GM12878 (cell line): ENCODE results near the gene MBLAC2. TPM values are rescaled to one million over a fixed set of nuclear protein-coding genes. Genes with fewer than 3 reads are reported as not detected.

Experiments used
- BCL11A ChIP-seq: IDR thresholded peaks from 2 replicates; pipeline ENCODE4 v1.6.1; 2011; ENCODE audit warnings: low read depth, low read length
- HCFC1 ChIP-seq: fragments of 150-350 bp; IDR thresholded peaks from 2 replicates; pipeline ENCODE4 v1.6.1; 2014; ENCODE audit warnings: low read length
- KAT2A ChIP-seq: conservative IDR thresholded peaks from 2 replicates; pipeline ENCODE4 v1.6.1; 2011; ENCODE audit warnings: low read depth, low read length; ENCODE audit not compliant: control insufficient read depth
- NRF1 ChIP-seq: conservative IDR thresholded peaks from 2 replicates; pipeline ENCODE4 v1.6.1; 2011; ENCODE audit warnings: mild to moderate bottlenecking, low read depth, low read length, improper control_type of control experiment
- PKNOX1 ChIP-seq: fragments of 450-650 bp; IDR thresholded peaks from 2 replicates; pipeline ENCODE4 v1.6.1; 2016; ENCODE audit warnings: mild to moderate bottlenecking
- RELA ChIP-seq: fragments of 450-650 bp; IDR thresholded peaks from 2 replicates; pipeline ENCODE4 v1.8.0; 2014; ENCODE audit warnings: borderline replicate concordance; ENCODE audit not compliant: partially characterized antibody
- ZNF217 ChIP-seq: fragments of 450-650 bp; IDR thresholded peaks from 2 replicates; pipeline ENCODE4 v1.6.1; 2017; ENCODE audit warnings: antibody characterized with exemption, mild to moderate bottlenecking
- ZSCAN29 ChIP-seq: fragments of 450-650 bp; IDR thresholded peaks from 2 replicates; pipeline ENCODE4 v1.6.1; 2017; ENCODE audit warnings: mild to moderate bottlenecking, moderate library complexity
- polyA plus RNA-seq, 11 experiments: library from polyadenylated mRNA; depleted of rRNA in 4 of 11; unstranded in 6 of 11; stranded (reverse) in 5 of 11; fragments of >200 nt; fragmentation: Nextera tagmentation in 4 of 11; fragmentation: Illumina TruSeq in 1 of 11; extraction: Ambion mirVana in 4 of 11; extraction: Trizol in 1 of 11; gene quantifications; 1 replicate in 1 of 11; 2 replicates in 10 of 11; pipeline versions ENCODE4 v1.2.1 to v1.2.3, GENCODE V29; 2011 to 2016; ENCODE audit warnings: inconsistent platforms in 2 of 11, missing spikeins in 2 of 11, low read depth in 1 of 11
- total RNA-seq, 4 experiments: library from RNA; depleted of rRNA in 3 of 4; stranded (reverse); fragments of >200 nt in 3 of 4; fragmentation: Illumina TruSeq in 1 of 4; extraction: Trizol in 1 of 4; gene quantifications; 2 replicates each; pipeline versions ENCODE4 v1.2.1 to v1.2.3, GENCODE V29; 2013 to 2021
- TF ChIP-seq, protein P1 (sequence below): fragments of 450-650 bp; IDR thresholded peaks from 2 replicates; pipeline ENCODE4 v1.6.1; 2016; ENCODE audit warnings: mild to moderate bottlenecking, moderate library complexity, borderline replicate concordance
- TF ChIP-seq, protein P2 (sequence below): fragments of 450-650 bp; IDR thresholded peaks from 2 replicates; pipeline ENCODE4 v1.6.1; 2018; ENCODE audit warnings: mild to moderate bottlenecking, low read depth, moderate library complexity; ENCODE audit not compliant: partially characterized antibody
- TF ChIP-seq, protein P3 (sequence below): fragments of 450-650 bp; IDR thresholded peaks from 2 replicates; pipeline ENCODE4 v1.6.1; 2017; ENCODE audit warnings: mild to moderate bottlenecking, moderate library complexity

Gene MBLAC2
- total and polyA plus RNA-seq, 10 of the 15 experiments (the other 5 are each of a cell fraction or from before 2014, with no cell fraction given), result 2.0 to 10.5 (median 7.1) TPM

DNA sequence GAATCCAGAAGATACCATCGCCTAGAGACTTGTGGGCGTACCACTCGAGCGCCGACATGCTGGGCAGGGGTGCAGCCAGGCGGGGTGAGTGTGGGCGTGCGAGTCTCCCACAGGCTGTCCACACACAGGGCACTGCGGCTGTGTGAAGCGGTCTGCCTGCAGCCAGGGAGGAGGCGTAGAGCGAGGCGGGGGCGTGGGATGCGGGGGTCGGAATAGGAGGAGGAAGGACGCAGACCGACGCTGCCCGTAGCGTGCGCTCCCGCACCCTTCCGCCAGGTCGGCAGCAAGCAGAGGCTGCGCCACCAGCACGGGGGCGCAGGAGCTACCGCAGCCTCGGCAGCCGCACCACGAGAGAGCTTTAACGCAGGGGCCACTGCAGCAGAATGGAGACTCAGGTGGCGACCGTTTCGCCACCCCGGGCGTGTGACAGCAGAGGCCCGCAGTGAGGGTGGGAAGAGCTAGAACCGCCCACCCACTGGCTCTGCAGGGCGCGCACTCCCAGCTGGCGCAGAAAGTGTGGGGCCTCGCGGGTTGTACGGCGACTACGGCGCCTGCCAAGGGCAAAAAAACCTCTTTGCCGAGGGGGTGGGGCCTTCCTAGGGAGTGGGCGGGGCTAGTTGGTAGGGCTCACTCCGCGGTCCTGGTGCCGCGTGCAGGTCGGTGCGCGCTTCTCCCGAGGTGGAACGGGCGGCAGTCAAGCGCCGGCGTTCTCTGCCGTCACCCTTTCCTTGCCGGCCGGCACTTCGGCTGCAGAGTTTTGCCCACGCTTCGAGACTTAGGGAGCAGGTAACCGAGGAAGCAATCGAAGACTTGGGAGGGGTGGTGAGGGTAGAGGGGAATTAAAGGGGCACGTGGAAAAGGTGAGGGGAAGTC lies at the start of gene MBLAC2, which contains the start of gene POLR3G (continued):
- no peak for TF ChIP-seq KAT2A
- peak; percentile 42; the same call in 1 of the 2 replicates for TF ChIP-seq HCFC1
- TF ChIP-seq, protein P1, sequence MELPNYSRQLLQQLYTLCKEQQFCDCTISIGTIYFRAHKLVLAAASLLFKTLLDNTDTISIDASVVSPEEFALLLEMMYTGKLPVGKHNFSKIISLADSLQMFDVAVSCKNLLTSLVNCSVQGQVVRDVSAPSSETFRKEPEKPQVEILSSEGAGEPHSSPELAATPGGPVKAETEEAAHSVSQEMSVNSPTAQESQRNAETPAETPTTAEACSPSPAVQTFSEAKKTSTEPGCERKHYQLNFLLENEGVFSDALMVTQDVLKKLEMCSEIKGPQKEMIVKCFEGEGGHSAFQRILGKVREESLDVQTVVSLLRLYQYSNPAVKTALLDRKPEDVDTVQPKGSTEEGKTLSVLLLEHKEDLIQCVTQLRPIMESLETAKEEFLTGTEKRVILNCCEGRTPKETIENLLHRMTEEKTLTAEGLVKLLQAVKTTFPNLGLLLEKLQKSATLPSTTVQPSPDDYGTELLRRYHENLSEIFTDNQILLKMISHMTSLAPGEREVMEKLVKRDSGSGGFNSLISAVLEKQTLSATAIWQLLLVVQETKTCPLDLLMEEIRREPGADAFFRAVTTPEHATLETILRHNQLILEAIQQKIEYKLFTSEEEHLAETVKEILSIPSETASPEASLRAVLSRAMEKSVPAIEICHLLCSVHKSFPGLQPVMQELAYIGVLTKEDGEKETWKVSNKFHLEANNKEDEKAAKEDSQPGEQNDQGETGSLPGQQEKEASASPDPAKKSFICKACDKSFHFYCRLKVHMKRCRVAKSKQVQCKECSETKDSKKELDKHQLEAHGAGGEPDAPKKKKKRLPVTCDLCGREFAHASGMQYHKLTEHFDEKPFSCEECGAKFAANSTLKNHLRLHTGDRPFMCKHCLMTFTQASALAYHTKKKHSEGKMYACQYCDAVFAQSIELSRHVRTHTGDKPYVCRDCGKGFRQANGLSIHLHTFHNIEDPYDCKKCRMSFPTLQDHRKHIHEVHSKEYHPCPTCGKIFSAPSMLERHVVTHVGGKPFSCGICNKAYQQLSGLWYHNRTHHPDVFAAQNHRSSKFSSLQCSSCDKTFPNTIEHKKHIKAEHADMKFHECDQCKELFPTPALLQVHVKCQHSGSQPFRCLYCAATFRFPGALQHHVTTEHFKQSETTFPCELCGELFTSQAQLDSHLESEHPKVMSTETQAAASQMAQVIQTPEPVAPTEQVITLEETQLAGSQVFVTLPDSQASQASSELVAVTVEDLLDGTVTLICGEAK, result 0 out of 2 replicates have a peak, but pooled peaks have one; percentile 36
- TF ChIP-seq PKNOX1, result no peak
- TF ChIP-seq, protein P2, sequence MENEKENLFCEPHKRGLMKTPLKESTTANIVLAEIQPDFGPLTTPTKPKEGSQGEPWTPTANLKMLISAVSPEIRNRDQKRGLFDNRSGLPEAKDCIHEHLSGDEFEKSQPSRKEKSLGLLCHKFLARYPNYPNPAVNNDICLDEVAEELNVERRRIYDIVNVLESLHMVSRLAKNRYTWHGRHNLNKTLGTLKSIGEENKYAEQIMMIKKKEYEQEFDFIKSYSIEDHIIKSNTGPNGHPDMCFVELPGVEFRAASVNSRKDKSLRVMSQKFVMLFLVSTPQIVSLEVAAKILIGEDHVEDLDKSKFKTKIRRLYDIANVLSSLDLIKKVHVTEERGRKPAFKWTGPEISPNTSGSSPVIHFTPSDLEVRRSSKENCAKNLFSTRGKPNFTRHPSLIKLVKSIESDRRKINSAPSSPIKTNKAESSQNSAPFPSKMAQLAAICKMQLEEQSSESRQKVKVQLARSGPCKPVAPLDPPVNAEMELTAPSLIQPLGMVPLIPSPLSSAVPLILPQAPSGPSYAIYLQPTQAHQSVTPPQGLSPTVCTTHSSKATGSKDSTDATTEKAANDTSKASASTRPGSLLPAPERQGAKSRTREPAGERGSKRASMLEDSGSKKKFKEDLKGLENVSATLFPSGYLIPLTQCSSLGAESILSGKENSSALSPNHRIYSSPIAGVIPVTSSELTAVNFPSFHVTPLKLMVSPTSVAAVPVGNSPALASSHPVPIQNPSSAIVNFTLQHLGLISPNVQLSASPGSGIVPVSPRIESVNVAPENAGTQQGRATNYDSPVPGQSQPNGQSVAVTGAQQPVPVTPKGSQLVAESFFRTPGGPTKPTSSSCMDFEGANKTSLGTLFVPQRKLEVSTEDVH, result no peak
- TF ChIP-seq, protein P3, sequence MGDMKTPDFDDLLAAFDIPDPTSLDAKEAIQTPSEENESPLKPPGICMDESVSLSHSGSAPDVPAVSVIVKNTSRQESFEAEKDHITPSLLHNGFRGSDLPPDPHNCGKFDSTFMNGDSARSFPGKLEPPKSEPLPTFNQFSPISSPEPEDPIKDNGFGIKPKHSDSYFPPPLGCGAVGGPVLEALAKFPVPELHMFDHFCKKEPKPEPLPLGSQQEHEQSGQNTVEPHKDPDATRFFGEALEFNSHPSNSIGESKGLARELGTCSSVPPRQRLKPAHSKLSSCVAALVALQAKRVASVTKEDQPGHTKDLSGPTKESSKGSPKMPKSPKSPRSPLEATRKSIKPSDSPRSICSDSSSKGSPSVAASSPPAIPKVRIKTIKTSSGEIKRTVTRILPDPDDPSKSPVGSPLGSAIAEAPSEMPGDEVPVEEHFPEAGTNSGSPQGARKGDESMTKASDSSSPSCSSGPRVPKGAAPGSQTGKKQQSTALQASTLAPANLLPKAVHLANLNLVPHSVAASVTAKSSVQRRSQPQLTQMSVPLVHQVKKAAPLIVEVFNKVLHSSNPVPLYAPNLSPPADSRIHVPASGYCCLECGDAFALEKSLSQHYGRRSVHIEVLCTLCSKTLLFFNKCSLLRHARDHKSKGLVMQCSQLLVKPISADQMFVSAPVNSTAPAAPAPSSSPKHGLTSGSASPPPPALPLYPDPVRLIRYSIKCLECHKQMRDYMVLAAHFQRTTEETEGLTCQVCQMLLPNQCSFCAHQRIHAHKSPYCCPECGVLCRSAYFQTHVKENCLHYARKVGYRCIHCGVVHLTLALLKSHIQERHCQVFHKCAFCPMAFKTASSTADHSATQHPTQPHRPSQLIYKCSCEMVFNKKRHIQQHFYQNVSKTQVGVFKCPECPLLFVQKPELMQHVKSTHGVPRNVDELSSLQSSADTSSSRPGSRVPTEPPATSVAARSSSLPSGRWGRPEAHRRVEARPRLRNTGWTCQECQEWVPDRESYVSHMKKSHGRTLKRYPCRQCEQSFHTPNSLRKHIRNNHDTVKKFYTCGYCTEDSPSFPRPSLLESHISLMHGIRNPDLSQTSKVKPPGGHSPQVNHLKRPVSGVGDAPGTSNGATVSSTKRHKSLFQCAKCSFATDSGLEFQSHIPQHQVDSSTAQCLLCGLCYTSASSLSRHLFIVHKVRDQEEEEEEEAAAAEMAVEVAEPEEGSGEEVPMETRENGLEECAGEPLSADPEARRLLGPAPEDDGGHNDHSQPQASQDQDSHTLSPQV, result no peak
- TF ChIP-seq ZNF217, result peak; percentile 53; the same call in 1 of the 2 replicates
- no peak for TF ChIP-seq BCL11A
- TF ChIP-seq NRF1, result no peak
- no peak for TF ChIP-seq ZSCAN29
- peak; percentile 41 for TF ChIP-seq RELA
